Uterus (tissue), 4 donors: Measurements from ENCODE around the gene TYW5. TPM values are rescaled to one million over a fixed set of nuclear protein-coding genes. Genes with fewer than 3 reads are reported as not detected.

Experiments used
- DNase-seq, 2 donors: peaks; one replicate each; pipeline ENCODE4 v3.0.0-alpha.2; 2019 to 2020
- H3K27ac ChIP-seq, 2 donors: fragments of 200-600 bp; sonication (generic); 1 replicate in 1 of 2; 2 replicates in 1 of 2; pipeline ENCODE4 v1.5.1; 2016 to 2018
- H3K27me3 ChIP-seq, 2 donors: fragments of 200-600 bp; sonication (generic); one replicate each; pipeline ENCODE4 v1.5.1; 2018 to 2019; ENCODE audit warnings: control low read depth in 1 of 2
- H3K36me3 ChIP-seq, 2 donors: fragments of 200-600 bp; sonication (generic); one replicate each; pipeline ENCODE4 v1.5.1; 2019; ENCODE audit warnings: control low read depth in 1 of 2
- H3K4me1 ChIP-seq, 2 donors: fragments of 200-600 bp; sonication (generic); one replicate each; pipeline ENCODE4 v1.5.1; 2018 to 2019; ENCODE audit warnings: control low read depth in 1 of 2
- H3K4me3 ChIP-seq, 2 donors: fragments of 200-600 bp; sonication (generic); 1 replicate in 1 of 2; 2 replicates in 1 of 2; pipeline ENCODE4 v1.5.1; 2018 to 2019; ENCODE audit warnings: mild to moderate bottlenecking in 1 of 2
- H3K9me3 ChIP-seq, 2 donors: fragments of 200-600 bp; sonication (generic); one replicate each; pipeline ENCODE4 v1.5.1; 2019; ENCODE audit warnings: control low read depth in 1 of 2
- POLR2A ChIP-seq, 2 donors: fragments of 450-650 bp; IDR thresholded peaks; one replicate each; pipeline ENCODE4 v1.6.1; 2016; ENCODE audit warnings: antibody characterized with exemption in 2 of 2, mild to moderate bottlenecking in 1 of 2, moderate library complexity in 1 of 2
- intact Hi-C: fragments of 100-400 bp; cut with DNase I; formaldehyde crosslinking; loops from one replicate; pipeline ENCODE4 v1.15.1; 2023; ENCODE audit warnings: low total_unique reads
- total RNA-seq, 4 donors: library from RNA; depleted of rRNA in 3 of 4; stranded (reverse); fragments of >200 nt in 3 of 4; gene quantifications; one replicate each; pipeline versions ENCODE4 v1.1.0 to v1.2.4, GENCODE V29; 2014 to 2023
- TF ChIP-seq, protein P1 (sequence below), 4 experiments: fragments of 200-600 bp in 2 of 4; fragments of 450-650 bp in 2 of 4; sonication (generic) in 2 of 4; IDR thresholded peaks; one replicate each; pipeline ENCODE4 v1.5.1; 2016 to 2019; ENCODE audit warnings: antibody characterized with exemption in 4 of 4, mild to moderate bottlenecking in 2 of 4, moderate library complexity in 1 of 4
- donor health status: DM: yes; HTN: yes; CAD: no.

The TYW5 gene
- total RNA-seq, 4 donors from 2014 or later = 2.8 to 18.5 (median 7.8) TPM

GRCh38 chr2:199983534-199983933 lies 28.2 kb upstream of the TYW5 start:
- intact Hi-C loops = no loop called here
- no peaks in the 10 kb centered on the region for H3K36me3 ChIP-seq

GRCh38 chr2:199982126-199982843 lies 27.0 kb upstream of the TYW5 start:
- no peaks in the 10 kb centered on the region for H3K9me3 ChIP-seq
- H3K27ac ChIP-seq = no peak overlapping the region
- H3K4me1 ChIP-seq = peaks cover 0 to 3% of the 10 kb centered on the region in 2 donors
- intact Hi-C loops = no loop called here
- no peaks in the 10 kb centered on the region for H3K27me3 ChIP-seq
- no peak for DNase-seq
- TF ChIP-seq, protein P1, sequence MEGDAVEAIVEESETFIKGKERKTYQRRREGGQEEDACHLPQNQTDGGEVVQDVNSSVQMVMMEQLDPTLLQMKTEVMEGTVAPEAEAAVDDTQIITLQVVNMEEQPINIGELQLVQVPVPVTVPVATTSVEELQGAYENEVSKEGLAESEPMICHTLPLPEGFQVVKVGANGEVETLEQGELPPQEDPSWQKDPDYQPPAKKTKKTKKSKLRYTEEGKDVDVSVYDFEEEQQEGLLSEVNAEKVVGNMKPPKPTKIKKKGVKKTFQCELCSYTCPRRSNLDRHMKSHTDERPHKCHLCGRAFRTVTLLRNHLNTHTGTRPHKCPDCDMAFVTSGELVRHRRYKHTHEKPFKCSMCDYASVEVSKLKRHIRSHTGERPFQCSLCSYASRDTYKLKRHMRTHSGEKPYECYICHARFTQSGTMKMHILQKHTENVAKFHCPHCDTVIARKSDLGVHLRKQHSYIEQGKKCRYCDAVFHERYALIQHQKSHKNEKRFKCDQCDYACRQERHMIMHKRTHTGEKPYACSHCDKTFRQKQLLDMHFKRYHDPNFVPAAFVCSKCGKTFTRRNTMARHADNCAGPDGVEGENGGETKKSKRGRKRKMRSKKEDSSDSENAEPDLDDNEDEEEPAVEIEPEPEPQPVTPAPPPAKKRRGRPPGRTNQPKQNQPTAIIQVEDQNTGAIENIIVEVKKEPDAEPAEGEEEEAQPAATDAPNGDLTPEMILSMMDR (IDR thresholded peaks at IDR 0.05) = no peak
- no peak for TF ChIP-seq POLR2A (IDR thresholded peaks at IDR 0.05)
- H3K4me3 ChIP-seq = no peak overlapping the region
- H3K36me3 ChIP-seq = no peaks in the 10 kb centered on the region

More at GRCh38 chr2:199983534-199983933, 28.2 kb upstream of the TYW5 start:
- TF ChIP-seq, protein P1 (IDR thresholded peaks at IDR 0.05) = no peak
- TF ChIP-seq POLR2A (IDR thresholded peaks at IDR 0.05) = no peak
- H3K4me1 ChIP-seq = peaks cover 0 to 3% of the 10 kb centered on the region in 2 donors
- H3K27me3 ChIP-seq = no peaks in the 10 kb centered on the region
- no peaks in the 10 kb centered on the region for H3K9me3 ChIP-seq
- no peak overlapping the region for H3K27ac ChIP-seq
- DNase-seq = no peak
- H3K4me3 ChIP-seq = no peak overlapping the region

GRCh38 chr2:199979832-199980628 lies 24.7 kb upstream of the TYW5 start:
- Histone ChIP-seq H3K4me1 (peaks cover 0 to 3% of the 10 kb centered on the region in 2 donors), H3K27ac (no peak overlapping the region), H3K4me3 (no peak overlapping the region), H3K27me3 (no peaks in the 10 kb centered on the region), H3K9me3 (no peaks in the 10 kb centered on the region), H3K36me3 (no peaks in the 10 kb centered on the region)
- intact Hi-C loops = no loop called here
- DNase-seq = peak; percentile 78 to 83
- no peak for TF ChIP-seq POLR2A (IDR thresholded peaks at IDR 0.05)
- TF ChIP-seq, protein P1 (IDR thresholded peaks at IDR 0.05) = peak; percentile 73 to 88 (median 78)

DNA sequence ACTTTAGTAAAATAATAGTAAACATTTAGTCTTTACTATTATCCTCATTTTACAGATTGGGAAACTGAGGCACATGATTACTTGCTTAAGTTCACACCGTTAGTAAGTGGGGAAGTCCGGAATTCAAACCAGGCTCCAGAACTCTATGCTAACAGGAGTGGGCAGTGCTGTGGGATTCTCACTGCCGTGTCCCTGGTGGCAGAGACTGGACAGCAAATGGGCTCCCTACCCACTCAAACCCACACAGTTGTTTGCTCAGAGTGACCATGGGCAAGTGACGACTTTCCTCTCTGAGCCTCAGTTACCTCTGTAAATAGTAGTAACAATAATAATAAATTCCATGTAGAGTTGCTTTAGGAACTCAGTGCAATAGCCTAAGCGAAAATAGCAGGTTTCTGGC lies 24.1 kb upstream of the TYW5 start:
- intact Hi-C loops = no loop called here
- H3K4me3 ChIP-seq = no peak overlapping the region
- peaks cover 0 to 3% of the 10 kb centered on the region in 2 donors for H3K4me1 ChIP-seq
- no peak for DNase-seq
- H3K36me3 ChIP-seq = no peaks in the 10 kb centered on the region
- no peak overlapping the region for H3K27ac ChIP-seq
- H3K9me3 ChIP-seq = no peaks in the 10 kb centered on the region
- TF ChIP-seq POLR2A (IDR thresholded peaks at IDR 0.05) = no peak
- TF ChIP-seq, protein P1 (IDR thresholded peaks at IDR 0.05) = no peak
- no peaks in the 10 kb centered on the region for H3K27me3 ChIP-seq

DNA sequence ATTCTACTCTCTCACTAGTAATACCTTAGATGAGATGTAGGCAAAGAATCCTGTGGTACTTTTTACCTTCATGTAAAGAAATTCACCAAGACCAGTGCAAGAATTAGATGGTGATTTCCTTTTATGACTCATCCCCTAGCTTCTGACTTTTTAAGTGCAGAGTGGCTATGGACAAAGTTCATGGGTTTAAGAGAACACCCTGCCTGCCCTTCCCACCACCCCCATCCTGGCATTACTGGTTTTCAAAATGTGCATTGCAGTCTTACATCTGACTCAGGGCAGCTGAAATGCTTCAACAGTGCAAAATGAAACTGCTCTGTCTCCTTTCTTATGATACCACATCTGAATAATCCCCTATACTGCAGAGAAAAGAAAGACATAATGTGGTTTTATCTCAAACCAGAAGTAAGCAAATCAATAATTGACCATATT lies 22.7 kb upstream of the TYW5 start:
- no peaks in the 10 kb centered on the region for H3K27me3 ChIP-seq
- intact Hi-C loops = no loop called here
- H3K27ac ChIP-seq = no peak overlapping the region
- DNase-seq = no peak
- H3K4me1 ChIP-seq = no peaks in the 10 kb centered on the region
- H3K36me3 ChIP-seq = no peaks in the 10 kb centered on the region
- TF ChIP-seq POLR2A (IDR thresholded peaks at IDR 0.05) = no peak
- TF ChIP-seq, protein P1 (IDR thresholded peaks at IDR 0.05) = no peak
- no peaks in the 10 kb centered on the region for H3K9me3 ChIP-seq
- H3K4me3 ChIP-seq = no peak overlapping the region
